GM20000 (cell line): Measurements from ENCODE around the gene CENPU.
"Not testable (repeated sequence)": the region's sequence is repeated elsewhere in the genome, so short reads cannot be mapped to it uniquely, and the experiment has no call there.

Experiments used
- DNase-seq: peaks from one replicate; pipeline ENCODE4 v3.0.0; 2012; ENCODE audit warnings: low spot score
- TF ChIP-seq, protein P1 (sequence below): IDR thresholded peaks from 2 replicates; pipeline ENCODE4 v1.5.1; 2012; ENCODE audit warnings: mild to moderate bottlenecking, control low read depth; ENCODE audit errors: extremely low read depth, missing control alignments

CENPU gene

DNA sequence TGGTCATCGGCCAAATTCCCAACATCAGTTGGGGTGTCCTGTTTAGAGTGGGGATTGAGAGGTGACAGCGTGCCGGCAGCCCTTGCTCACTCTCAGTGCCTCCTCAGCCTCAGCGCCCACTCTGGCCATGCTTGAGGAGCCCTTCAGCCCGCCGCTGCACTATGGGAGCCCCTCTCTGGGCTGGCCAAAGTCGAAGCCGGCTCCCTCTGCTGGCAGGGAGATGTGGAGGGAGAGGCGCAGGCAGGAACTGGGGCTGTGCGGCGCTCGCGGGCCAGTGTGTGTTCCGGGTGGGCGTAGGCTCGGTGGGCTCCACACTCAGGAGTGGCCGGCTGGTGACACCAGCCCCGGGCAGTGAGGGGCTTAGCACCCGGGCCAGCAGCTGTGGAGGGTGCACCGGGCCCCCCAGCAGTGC, 7.1 kb upstream of the CENPU start:
- DNase-seq = no peak
- TF ChIP-seq, protein P1, sequence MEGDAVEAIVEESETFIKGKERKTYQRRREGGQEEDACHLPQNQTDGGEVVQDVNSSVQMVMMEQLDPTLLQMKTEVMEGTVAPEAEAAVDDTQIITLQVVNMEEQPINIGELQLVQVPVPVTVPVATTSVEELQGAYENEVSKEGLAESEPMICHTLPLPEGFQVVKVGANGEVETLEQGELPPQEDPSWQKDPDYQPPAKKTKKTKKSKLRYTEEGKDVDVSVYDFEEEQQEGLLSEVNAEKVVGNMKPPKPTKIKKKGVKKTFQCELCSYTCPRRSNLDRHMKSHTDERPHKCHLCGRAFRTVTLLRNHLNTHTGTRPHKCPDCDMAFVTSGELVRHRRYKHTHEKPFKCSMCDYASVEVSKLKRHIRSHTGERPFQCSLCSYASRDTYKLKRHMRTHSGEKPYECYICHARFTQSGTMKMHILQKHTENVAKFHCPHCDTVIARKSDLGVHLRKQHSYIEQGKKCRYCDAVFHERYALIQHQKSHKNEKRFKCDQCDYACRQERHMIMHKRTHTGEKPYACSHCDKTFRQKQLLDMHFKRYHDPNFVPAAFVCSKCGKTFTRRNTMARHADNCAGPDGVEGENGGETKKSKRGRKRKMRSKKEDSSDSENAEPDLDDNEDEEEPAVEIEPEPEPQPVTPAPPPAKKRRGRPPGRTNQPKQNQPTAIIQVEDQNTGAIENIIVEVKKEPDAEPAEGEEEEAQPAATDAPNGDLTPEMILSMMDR = no peak

DNA sequence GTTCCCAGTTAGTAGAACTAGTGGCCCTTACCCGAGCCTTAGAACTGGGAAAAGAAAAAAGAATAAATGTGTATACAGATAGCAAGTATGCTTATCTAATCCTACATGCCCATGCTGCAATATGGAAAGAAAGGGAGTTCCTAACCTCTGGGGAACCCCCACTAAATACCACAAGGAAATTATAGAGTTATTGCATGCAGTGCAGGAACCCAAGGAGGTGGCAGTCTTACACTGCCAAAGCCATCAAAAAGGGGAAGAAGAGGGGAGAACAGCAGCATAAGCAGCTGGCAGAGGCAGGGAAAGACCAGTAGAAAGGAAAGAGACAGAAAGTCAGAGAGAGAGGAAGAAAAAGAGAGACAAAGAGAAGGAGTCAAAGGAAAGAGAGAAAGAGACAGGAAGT, 5.7 kb upstream of the CENPU start:
- DNase-seq = not testable (repeated sequence)

DNA sequence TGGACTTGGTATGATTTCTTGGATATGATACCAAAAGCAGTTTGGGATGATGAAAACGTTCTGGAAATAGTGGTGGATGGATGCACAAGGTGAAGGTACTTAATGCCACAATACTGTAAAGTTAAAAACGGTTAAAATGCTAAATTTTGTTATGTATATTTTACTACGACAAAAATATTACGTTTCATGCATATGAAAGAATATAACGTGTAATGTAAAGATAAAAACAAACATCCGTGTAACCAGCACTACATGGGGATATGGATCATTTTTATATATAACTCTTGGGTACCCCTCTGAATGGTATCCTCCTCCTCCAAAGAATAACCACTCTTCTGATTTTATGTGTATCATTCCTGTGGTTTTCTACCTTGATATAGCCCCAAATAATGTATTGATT, 862 bp upstream of the CENPU start:
- TF ChIP-seq, protein P1 = no peak
- no peak for DNase-seq

DNA sequence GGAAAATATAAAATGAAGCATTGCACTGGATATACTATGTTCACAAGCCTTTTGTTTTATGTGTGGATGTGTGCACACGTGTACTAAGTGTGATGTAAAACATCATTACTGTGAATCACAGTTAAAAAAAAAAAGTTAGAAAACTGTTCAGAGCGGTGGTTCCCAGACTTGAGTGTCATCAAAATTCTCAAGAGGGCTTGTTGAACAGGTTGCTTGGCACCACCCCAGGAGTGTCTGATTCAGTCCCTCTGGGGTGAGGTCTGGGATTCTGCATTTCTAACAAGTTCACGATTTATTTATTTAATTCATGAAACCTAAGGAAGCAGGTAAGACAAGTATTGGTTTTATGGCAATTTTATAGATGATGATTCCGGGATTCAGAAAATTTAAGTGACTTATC, 1.8 kb downstream of the CENPU start:
- no peak for DNase-seq
- TF ChIP-seq, protein P1 = no peak

DNA sequence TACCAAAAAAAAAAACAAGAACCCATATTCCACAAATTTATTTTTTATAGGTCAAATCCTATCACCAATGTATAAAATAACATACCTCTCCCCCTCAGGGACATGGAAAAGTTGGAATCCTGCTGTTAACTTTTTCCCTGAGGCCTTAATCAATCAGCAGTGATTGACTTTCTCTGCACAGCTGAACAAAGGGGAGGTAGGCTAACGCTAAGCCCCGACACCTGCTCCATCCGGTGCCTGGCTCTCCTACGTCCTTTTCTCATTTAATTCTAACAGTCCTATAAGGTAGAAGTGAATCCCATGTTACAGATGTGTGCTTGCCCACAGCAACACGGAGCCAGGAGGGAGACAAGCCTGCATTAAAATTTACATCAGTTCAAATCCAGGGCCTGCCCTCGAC, 2.8 kb downstream of the CENPU start:
- TF ChIP-seq, protein P1 = no peak
- DNase-seq = no peak

DNA sequence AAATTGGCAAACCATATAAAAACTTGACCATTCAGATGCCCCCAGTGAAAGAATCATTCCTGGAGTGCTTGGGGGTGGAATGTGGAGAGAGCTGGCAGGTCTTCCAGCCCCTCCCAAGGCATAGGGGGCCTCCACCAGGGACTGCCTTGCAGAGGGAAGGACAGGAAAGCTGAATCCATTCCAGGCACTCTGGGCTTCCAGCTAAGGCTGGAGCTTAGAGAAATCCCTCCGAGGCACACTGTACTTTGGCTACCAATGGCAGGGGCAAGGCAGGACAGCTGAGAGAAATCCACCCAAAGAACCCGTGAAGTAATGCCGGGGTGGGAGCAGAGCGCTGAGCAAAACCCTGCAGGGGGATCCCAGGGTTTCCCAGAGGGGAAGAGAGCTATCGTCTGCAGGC, 4.0 kb downstream of the CENPU start:
- TF ChIP-seq, protein P1 = no peak
- DNase-seq = no peak

DNA sequence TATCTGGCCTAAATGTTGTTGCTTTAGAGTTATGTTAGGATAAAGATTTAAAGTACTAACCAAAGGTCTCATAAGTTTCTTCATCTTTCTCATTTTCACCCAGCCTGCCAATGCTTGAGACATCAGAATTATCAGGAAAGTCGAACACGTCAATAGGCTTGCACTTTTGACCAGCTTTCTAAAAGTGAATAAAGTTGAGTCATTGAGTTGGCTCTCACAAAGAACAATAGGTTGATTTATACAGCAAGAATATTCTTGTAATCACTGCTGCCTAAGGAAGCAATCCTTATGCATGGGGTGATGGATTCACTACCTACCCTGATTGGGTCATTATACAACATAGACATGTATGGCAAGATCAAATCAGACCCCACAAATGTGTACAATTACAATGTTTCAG, 5.0 kb downstream of the CENPU start:
- TF ChIP-seq, protein P1 = no peak
- DNase-seq = no peak

DNA sequence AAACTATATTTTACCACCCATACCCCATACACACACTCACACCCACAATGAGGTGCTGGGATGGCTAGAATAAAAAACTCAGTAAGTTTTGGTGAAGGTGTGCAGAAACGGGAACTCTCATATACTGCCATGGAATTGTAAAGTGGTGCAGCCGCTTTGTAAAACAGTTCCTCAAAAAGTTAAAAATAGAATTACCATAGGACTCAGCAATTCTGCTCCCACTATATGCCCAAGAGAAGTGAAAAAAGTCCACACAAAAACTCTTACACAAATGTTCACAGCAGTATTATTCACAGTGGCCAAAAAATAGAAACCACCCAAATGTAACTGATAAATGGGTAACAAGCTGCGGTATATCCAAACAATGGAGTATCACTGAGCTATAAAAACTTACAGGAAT, 6.5 kb downstream of the CENPU start:
- TF ChIP-seq, protein P1 = no peak
- DNase-seq = no peak
